GM21717 (cell line): ENCODE data around the gene PRM1.

ENCODE experiments used
- ATAC-seq: cut with Tn5 transposase; IDR thresholded peaks from one replicate; pipeline ENCODE4 v1.9.1; 2021; ENCODE audit warnings: mild to moderate bottlenecking, moderate library complexity; ENCODE audit not compliant: unreplicated experiment

PRM1 gene

GRCh38 chr16:11239644-11240632 lies 41.2 kb downstream of the PRM1 start:
- ATAC-seq = no peak

GRCh38 chr16:11238272-11239202 lies 42.6 kb downstream of the PRM1 start:
- ATAC-seq = no peak

GRCh38 chr16:11236461-11237254 lies 44.5 kb downstream of the PRM1 start:
- ATAC-seq = no peak

- no peak for ATAC-seq
Observed at GRCh38 chr16:11235703-11235991, 45.5 kb downstream of the PRM1 start.

GRCh38 chr16:11234884-11235702 lies 46.0 kb downstream of the PRM1 start:
- ATAC-seq = no peak

GRCh38 chr16:11233727-11234376 lies 47.3 kb downstream of the PRM1 start:
- ATAC-seq = no peak

- no peak for ATAC-seq
Observed at GRCh38 chr16:11232852-11233726, 48.0 kb downstream of the PRM1 start.

GRCh38 chr16:11232302-11232851 lies 48.8 kb downstream of the PRM1 start:
- no peak for ATAC-seq

GRCh38 chr16:11231367-11231970 lies 49.7 kb downstream of the PRM1 start:
- no peak for ATAC-seq
